ENCODE measurements around the gene UGT1A9. TPM values are rescaled to one million over a fixed set of nuclear protein-coding genes. Genes with fewer than 3 reads are reported as not detected.

The UGT1A9 gene
- total and polyA plus RNA-seq, 2 of the 13 experiments (the other 11 are each of a cell fraction or from before 2014, with no cell fraction given), result 0.07 TPM; not detected in 1

DNA sequence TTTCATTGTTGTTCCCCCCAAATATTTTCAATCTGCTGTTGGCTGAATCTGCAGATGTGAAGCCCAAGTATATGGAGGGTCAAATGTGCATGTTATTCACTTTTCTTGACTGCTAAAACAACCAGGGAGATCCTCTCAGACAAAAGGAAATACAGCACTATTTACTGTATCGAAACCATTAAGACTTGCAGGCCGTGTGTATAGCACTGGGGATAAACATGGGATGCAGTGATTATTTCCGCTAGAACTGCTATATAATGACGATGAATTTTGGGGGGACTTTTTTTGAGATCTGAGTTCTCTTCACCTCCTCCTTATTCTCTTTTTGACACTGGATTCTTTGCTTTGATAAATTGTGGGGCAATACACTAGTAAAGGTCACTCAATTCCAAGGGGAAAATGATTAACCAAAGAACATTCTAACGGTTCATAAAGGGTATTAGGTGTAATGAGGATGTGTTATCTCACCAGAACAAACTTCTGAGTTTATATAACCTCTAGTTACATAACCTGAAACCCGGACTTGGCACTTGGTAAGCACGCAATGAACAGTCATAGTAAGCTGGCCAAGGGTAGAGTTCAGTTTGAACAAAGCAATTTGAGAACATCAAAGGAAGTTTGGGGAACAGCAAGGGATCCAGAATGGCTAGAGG is 84.9 kb downstream of the UGT1A9 start:
- H3K9me3 ChIP-seq (ENCODE audit: low read length), result peaks cover 7% of the 10 kb centered on the region
- DNase-seq (ENCODE audit: low spot score), result peak; percentile 96
- H3K27ac ChIP-seq (ENCODE audit: extremely low read length, insufficient read depth, low read length), result peak overlapping the region; percentile 36
- H3K4me3 ChIP-seq (replicated peaks in 1 of 3; ENCODE audit: insufficient read depth in 1 of 3, low read depth in 2 of 3, low read length in 3 of 3), result no peak overlapping the region
- FAIRE-seq, result peak; percentile 95
- no peaks in the 10 kb centered on the region for H3K79me2 ChIP-seq (ENCODE audit: insufficient read depth, low read length)
- no peaks in the 10 kb centered on the region for H4K20me1 ChIP-seq (ENCODE audit: insufficient read depth, low read length)
- peaks cover 7 to 80% of the 10 kb centered on the region in 2 experiments; a peak in 4 of 5 replicates for H3K27me3 ChIP-seq (ENCODE audit: control insufficient read depth in 1 of 2, insufficient read depth in 2 of 2, low read length in 2 of 2)
- no peak overlapping the region for H3K9ac ChIP-seq (ENCODE audit: insufficient read depth, low read depth, low read length)
- H3K4me1 ChIP-seq (ENCODE audit: insufficient read depth, low read length), result peaks cover 46% of the 10 kb centered on the region
- BruUV-seq (replicated peaks), result no TSS peak
- intact Hi-C loops (cut with micrococcal nuclease; ENCODE audit: unreplicated experiment), result no loop called here
- no peak overlapping the region for H2AFZ ChIP-seq (ENCODE audit: low read length)
- POLR2A ChIA-PET, result interaction anchor here (2.3 kb wide), 1 partner anchor 11 kb away, joined by 9 read pairs; no protein-coding TSS in a partner anchor
- in situ Hi-C loops (cut with HindIII; ENCODE audit: extremely low pct_ligation_motif_present, low pct_unique_long_range_greater_than_20kb), result no loop called here
- H3K4me2 ChIP-seq (ENCODE audit: low read depth, low read length), result peak overlapping the region; percentile 29; the same call in 1 of the 2 replicates
- CTCF ChIA-PET (ENCODE audit: low intra/inter-chr PET ratio, low total read pairs), result no interaction called here
- peak; percentile 91 for ATAC-seq
- H3K36me3 ChIP-seq (replicated peaks in 1 of 2; ENCODE audit: control insufficient read depth in 1 of 2, insufficient read depth in 2 of 2, low read length in 2 of 2), result no peaks in the 10 kb centered on the region
- WGBS (ENCODE audit: low lambda C conversion rate), result 2% methylated on average over 7 of the region's 7 CpGs
- peak; percentile 99 for TF ChIP-seq HDAC2 (CRISPR knock-in tag; IDR thresholded peaks at IDR 0.05)
- TF ChIP-seq, protein P1, sequence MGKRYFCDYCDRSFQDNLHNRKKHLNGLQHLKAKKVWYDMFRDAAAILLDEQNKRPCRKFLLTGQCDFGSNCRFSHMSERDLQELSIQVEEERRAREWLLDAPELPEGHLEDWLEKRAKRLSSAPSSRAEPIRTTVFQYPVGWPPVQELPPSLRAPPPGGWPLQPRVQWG (CRISPR knock-in tag; IDR thresholded peaks at IDR 0.05; ENCODE audit: borderline replicate concordance, low read depth), result no peak
- TF ChIP-seq RBAK (CRISPR knock-in tag; IDR thresholded peaks at IDR 0.05), result no peak
- peak; percentile 65; the same call in 1 of the 2 replicates for TF ChIP-seq AHR (CRISPR knock-in tag; IDR thresholded peaks at IDR 0.05)
- no peak for TF ChIP-seq ZNF432 (CRISPR knock-in tag; IDR thresholded peaks at IDR 0.05; ENCODE audit: borderline replicate concordance)
- no peak for TF ChIP-seq U2AF1 (optimal IDR thresholded peaks at IDR 0.05; ENCODE audit: low read depth, low read length)
- TF ChIP-seq ZNF546 (CRISPR knock-in tag; conservative IDR thresholded peaks at IDR 0.05), result no peak
- TF ChIP-seq SYNCRIP (IDR thresholded peaks at IDR 0.05; ENCODE audit: insufficient read depth, low read depth, low read length), result no peak
- TF ChIP-seq MZF1 (CRISPR knock-in tag; IDR thresholded peaks at IDR 0.05; ENCODE audit: borderline replicate concordance), result no peak
- TF ChIP-seq HOXD1 (CRISPR knock-in tag; IDR thresholded peaks at IDR 0.05), result peak; percentile 96
- no peak for TF ChIP-seq DR1 (CRISPR knock-in tag; IDR thresholded peaks at IDR 0.05)
- TF ChIP-seq ZNF564 (CRISPR knock-in tag; IDR thresholded peaks at IDR 0.05), result no peak
- no peak for TF ChIP-seq THAP8 (CRISPR knock-in tag; IDR thresholded peaks at IDR 0.05; ENCODE audit: borderline replicate concordance)
- TF ChIP-seq ARHGAP35 (CRISPR knock-in tag; IDR thresholded peaks at IDR 0.05; ENCODE audit: borderline replicate concordance), result no peak
- no peak for TF ChIP-seq ZZZ3 (CRISPR knock-in tag; IDR thresholded peaks at IDR 0.05; ENCODE audit: borderline replicate concordance)
- TF ChIP-seq SNAPC4 (CRISPR knock-in tag; IDR thresholded peaks at IDR 0.05), result no peak
- 0 out of 2 replicates have a peak, but pooled peaks have one; percentile 68 for TF ChIP-seq HOXA7 (CRISPR knock-in tag; IDR thresholded peaks at IDR 0.05)
